Activated CD4-positive, alpha-beta T cell treated with anti-CD3 and anti-CD28 coated beads, Interleukin-2, amount 50 U/mL, for 4 hours (primary cell): ENCODE measurements around the gene NUP88.

Source experiments
- DNase-seq, 2 experiments: peaks; one replicate each; pipeline ENCODE4 v3.0.0-alpha.2; 2020

The NUP88 gene

GRCh38 chr17:5418858-5419355 is 555 bp downstream of the NUP88 start:
- DNase-seq, result peak; percentile 48 to 52

- DNase-seq, result no peak
These were observed 2.6 kb downstream of the NUP88 start for GRCh38 chr17:5416901-5417300.

DNA sequence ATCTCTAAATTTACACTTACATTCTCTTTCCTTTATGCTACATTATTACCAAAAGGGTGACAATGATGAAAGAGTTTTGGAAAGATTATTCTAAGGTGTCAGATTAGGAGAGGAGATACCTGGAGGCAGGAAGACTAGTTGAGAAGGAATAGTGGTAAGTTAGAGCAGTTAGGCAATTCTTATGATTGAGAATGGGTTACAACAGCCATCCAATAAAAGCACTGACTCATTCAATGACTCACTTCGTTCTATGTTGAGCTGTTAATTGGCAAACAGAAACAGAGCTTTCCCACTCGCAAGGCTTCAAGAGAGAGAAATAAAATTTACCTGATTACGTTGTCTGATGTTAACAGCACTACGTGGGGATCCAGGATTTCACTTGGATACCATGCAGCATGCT is 5.8 kb downstream of the NUP88 start:
- DNase-seq, result no peak

GRCh38 chr17:5410594-5411272 is 8.7 kb downstream of the NUP88 start:
- no peak for DNase-seq

DNA sequence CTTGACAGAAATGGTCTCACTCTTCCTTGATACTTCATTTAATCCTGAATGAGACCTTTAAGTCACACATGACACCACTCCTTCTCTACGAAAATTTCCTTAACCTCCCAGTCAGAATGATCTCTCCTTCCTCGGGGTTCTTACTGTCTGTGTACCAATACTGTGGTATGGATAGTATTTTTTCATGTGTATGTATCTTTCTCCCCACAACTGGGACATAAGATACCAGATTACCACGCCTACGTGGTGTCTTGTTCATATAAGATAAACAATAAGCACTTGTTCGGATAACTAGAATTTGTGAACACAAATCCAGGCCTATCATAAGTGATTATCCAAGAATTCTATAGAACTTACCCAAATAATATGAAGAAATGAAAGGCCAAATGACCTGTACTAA is 11.3 kb downstream of the NUP88 start:
- DNase-seq, result no peak

DNA sequence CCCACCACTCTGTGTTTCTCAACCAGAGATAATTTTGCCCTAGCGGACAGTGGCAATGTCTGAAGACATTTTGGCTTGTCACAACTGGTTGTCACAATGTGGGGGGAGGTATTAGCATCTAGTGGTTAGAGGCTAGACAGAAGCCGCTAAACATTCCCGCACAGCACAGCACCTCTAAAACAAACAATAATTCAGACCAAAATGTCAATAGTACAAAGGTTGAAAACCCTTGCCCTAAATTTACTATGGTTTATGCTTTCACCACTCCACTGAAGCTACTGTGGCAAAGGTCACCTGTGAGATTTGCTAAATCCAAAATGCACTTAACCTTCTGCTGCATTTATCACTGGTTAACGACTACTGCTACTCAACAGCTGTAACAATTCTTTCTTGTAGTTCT is 14.1 kb downstream of the NUP88 start:
- no peak for DNase-seq

DNA sequence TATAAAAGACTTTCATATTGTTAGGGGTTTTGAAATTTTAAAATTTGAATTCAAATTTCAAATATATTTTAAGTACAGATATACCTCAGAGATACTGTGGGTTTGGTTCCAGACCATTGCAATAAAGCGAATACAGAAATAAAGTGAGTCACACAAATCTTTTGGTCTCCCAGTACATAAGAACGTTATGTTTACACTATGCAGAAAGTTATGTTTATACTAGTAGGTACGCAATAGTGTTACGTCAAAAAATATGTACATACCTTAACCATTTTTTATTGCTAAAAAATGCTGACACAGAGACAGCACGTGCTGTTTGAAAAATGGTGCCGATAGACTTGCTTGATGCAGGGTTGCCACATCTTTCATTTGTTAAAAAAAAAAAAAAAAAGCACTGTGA is 19.7 kb downstream of the NUP88 start:
- no peak for DNase-seq

DNA sequence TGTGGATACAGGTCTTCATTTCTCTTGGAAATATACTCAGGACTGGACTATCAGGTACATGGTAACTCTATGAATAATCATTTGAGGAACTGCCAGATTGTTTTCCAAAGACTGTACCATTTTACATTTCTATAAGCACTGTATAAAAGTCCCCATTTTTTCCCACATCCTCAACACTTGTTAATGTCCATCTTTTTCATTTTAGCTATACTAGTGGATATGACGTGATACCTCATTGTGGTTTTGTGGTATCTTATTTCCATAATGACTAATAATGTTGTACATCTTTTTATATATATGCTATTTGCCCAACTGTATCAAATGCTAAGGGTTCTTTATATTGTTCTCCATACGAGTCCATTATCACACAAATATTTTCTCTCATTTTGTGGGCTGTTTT is 22.9 kb downstream of the NUP88 start:
- no peak for DNase-seq

DNA sequence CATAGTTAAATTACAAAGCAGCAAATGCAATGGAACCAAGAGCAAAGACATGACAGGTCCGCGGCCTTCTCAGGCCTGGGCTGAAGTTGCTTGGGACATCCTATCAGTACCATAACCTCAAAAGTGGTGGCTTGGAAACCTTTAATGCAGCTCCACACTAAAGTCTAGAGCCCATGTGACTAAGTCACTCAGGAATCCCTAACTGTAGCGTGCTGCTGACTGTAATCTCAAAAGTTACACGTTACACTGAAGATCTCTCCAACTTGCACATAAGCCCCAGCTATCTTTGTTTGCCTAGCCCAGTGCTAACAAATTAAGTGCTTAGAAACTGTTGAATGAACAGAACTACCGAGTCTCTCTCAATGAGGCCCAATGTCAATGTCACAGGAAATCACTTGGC is 27.8 kb downstream of the NUP88 start:
- no peak for DNase-seq

DNA sequence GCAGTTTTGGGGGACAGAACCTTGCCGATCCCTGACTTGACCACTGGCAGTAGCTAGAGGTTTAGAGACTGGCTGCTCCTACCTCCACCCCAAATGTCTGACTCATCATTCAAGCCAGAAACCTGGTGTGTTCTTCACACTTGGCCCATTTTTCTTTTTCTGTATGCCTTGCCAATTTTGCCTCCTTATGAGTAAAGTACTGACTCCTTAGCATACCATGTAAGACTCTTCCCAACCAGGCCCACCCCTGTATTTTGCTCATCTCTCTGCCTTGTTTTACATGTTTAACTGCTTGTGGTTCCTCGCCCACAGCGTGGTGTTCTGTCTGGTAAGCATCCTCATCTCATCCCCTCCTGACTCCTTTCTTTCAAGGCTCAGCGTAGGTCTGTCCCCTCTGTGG is 37.9 kb downstream of the NUP88 start:
- DNase-seq, result no peak

- no peak for DNase-seq
These were observed 38.8 kb downstream of the NUP88 start for GRCh38 chr17:5380491-5381135.

DNA sequence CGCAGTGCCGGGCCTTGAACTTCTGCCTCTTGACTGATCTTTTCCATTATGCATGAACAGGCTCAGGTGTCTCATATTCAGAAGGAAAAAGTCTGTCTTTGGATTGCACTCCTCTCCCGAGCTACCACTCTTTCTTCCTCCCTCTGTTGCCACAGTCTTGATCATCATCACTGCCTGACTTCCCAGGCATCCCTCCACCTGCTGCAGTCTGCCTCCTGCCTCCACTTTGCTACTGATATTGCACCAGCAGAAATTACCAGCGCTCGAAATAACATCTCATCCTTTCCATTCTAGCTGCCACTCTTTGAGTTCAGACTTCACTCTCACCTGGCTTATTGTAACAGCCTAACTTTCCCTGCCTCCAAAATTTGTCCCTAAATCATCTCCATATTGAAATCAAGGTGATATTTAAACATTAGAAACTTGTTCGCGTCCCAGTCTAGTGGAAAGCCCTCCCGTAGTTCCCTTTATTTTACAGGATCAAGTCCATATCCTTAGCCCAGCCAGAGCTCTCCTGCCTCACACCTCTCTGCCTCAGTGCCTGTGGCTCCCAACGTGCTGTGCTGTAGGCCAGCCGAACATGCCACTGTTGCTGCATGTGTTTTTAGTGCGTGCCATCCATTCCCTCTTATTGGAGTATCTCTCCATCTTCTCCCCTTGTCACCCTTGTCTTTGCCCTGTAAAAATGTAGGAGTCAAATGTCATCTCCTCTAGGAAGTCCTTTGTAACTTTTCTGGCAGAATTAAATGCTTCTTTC is 39.9 kb downstream of the NUP88 start:
- DNase-seq, result no peak

DNA sequence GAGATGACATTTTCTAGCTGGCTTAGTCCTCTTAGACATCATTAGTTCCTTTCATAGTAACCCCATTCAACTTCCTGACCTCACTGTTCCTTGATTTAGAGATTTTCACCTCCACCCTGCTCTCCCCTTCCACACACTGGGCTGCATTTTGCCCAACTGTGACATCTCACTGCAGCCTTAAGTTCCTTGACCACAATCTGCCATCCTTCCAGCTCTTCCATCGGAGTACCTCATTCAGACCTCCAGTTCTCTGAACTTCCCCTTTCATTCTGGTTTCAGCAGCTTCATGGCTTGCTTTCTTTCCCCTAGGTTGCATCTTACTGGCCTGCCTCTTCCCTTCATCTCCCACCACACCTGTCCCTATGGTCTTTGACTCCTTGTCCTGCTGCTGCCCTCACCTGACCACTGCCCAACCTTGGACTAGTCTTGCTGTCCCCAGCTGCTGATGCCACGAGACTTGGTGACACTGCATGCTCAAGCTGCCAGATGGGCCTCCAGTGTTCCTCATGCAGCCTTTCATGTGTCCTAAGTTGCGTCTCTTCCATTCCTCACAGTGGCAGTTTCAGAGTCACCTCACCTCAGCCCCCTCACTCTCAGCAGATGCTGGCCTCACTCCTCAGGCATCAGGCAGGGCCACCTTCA is 40.8 kb downstream of the NUP88 start:
- no peak for DNase-seq

DNA sequence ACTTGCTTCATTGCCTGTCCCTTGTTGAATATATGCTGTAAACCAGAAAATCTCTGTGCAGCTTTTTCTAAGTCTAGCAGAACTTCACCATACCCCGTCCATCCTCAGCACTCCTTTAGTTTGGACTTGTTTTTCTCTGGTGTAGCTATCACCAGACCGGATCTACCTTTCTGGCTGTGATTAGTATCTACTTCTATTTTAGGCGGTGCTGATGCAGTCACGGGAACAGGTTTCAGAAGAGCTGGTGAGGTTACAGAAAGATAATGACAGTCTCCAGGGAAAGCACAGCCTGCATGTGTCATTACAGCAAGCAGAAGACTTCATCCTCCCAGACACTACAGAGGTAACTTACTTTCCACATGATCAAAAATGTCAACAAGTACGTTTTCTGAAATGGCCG is 46.4 kb downstream of the NUP88 start:
- DNase-seq, result no peak

DNA sequence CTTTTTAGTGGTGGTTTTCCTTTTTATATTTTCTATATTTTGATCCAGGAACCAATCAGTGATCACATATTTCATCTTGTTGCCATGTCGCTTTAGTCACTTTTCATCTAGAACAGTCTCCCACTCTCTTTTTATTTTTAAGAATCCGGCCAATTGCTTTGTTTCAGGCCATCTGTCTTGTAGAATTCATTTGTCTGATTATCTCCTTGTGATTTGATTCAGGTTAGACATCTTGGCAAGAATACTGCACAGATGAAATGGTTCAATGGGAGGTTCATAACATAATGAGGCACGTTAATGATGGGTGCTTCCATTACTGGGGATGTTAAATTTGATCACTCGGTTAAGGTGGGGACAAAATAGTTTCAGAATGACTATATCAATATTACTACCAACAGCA is 49.1 kb downstream of the NUP88 start:
- DNase-seq, result no peak

GRCh38 chr17:5365831-5366230 is 53.6 kb downstream of the NUP88 start:
- no peak for DNase-seq

GRCh38 chr17:5364696-5365095 is 54.8 kb downstream of the NUP88 start:
- DNase-seq, result no peak

DNA sequence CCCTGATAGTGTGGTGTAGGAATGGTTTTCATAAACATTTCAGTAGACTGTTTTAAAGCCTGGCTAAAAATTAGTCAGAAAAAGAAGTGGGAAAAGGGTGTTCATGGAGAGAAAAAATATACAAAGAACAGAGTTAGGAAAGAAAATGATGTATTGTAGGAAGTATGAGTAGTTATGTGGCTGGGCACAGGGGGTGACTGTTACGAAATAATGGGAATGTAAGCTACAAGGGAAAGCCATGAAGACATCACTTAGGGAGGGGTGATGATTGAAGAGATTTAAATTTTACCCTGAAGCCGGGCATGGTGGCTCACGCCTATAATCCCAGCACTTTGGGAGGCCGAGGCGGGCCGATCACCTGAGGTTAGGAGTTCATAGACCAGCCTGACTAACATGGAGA is 55.3 kb downstream of the NUP88 start:
- no peak for DNase-seq

- no peak for DNase-seq
These were observed 57.2 kb downstream of the NUP88 start for GRCh38 chr17:5362162-5362811.

DNA sequence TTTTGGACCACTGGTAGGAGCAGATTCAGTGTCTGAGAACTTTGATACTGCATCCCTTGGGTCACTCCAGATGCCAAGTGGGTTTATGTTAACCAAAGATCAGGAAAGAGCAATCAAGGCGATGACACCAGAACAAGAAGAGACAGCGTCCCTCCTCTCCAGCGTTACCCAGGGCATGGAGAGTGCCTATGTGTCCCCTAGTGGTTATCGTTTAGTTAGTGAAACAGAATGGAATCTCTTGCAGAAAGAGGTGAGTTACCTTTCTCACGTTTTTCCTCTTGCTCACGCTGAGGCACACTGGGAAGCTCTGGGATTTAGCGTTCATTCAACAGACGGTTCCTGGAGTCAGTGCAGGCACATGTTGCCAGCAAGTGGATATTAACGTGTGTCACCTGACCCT is 58.0 kb downstream of the NUP88 start:
- no peak for DNase-seq

GRCh38 chr17:5355421-5356129 is 63.9 kb downstream of the NUP88 start:
- DNase-seq, result no peak

GRCh38 chr17:5354886-5355415 is 64.5 kb downstream of the NUP88 start:
- DNase-seq, result no peak
